A673 (cell line): ENCODE results near the gene SEMA4F. TPM values are rescaled to one million over a fixed set of nuclear protein-coding genes. Genes with fewer than 3 reads are reported as not detected.

Experiments
- BruUV-seq: library from RNA; stranded (reverse); fragments of 400-500 nt; replicated peaks from 2 replicates; lab custom pipeline; 2021; lab: Mats Ljungman, UMichigan
- CTCF ChIA-PET: fragments of 300-600 bp; sonication (Branson Sonifier 250); formaldehyde crosslinking; loops from one replicate; lab custom pipeline; 2022; ENCODE audit warnings: antibody characterized with exemption; lab: Charles Lee
- POLR2A ChIA-PET: fragments of 300-600 bp; sonication (Branson Sonifier 250); formaldehyde crosslinking; loops from one replicate; lab custom pipeline; 2022; ENCODE audit warnings: antibody characterized with exemption; ENCODE audit not compliant: low non-redundant PET; lab: Charles Lee
- DNase-seq: peaks from one replicate; pipeline ENCODE4 v3.0.0-alpha.2; 2015; ENCODE audit warnings: low spot score
- H3K27ac ChIP-seq: fragments of 200-600 bp; sonication (generic); 2 replicates; pipeline ENCODE4 v1.5.1; 2016; ENCODE audit warnings: mixed run types, low read depth, mild to moderate bottlenecking, mixed read lengths, antibody characterized with exemption, low read length; ENCODE audit not compliant: poor library complexity, severe bottlenecking
- H3K27me3 ChIP-seq: fragments of 200-600 bp; sonication (generic); replicated peaks from 2 replicates; pipeline ENCODE4 v1.6.1; 2017; ENCODE audit warnings: mixed run types, low read depth, mild to moderate bottlenecking, mixed read lengths, antibody characterized with exemption, low read length; ENCODE audit not compliant: insufficient read depth, poor library complexity
- H3K36me3 ChIP-seq: fragments of 200-600 bp; sonication (generic); 2 replicates; pipeline ENCODE4 v1.6.1; 2016; ENCODE audit warnings: mixed run types, mild to moderate bottlenecking, mixed read lengths, antibody characterized with exemption, low read length; ENCODE audit not compliant: insufficient read depth, poor library complexity, severe bottlenecking
- H3K4me1 ChIP-seq: fragments of 200-600 bp; sonication (generic); 2 replicates; pipeline ENCODE4 v1.6.1; 2017; ENCODE audit warnings: mixed run types, mild to moderate bottlenecking, mixed read lengths, antibody characterized with exemption, low read length; ENCODE audit not compliant: insufficient read depth, poor library complexity, severe bottlenecking
- H3K4me3 ChIP-seq: fragments of 200-600 bp; sonication (generic); 2 replicates; pipeline ENCODE4 v1.5.1; 2016; ENCODE audit warnings: low read depth, mixed run types, mild to moderate bottlenecking, mixed read lengths, low read length; ENCODE audit not compliant: poor library complexity, severe bottlenecking
- H3K9me3 ChIP-seq: fragments of 200-600 bp; sonication (generic); 2 replicates; pipeline ENCODE4 v1.6.1; 2016; ENCODE audit warnings: mixed run types, low read depth, mild to moderate bottlenecking, mixed read lengths, antibody characterized with exemption, low read length; ENCODE audit not compliant: poor library complexity, severe bottlenecking
- EZH2 ChIP-seq: fragments of 200-600 bp; sonication (generic); IDR thresholded peaks from 2 replicates; pipeline ENCODE4 v1.6.1; 2017; ENCODE audit warnings: borderline replicate concordance, low read depth, mild to moderate bottlenecking, mixed read lengths, antibody characterized with exemption, low read length; ENCODE audit not compliant: poor library complexity, severe bottlenecking
- intact Hi-C: fragments of 100-400 bp; cut with micrococcal nuclease; formaldehyde crosslinking; loops from one replicate; pipeline ENCODE4 v1.10.0; 2022; ENCODE audit not compliant: unreplicated experiment
- total RNA-seq: library from RNA; stranded (reverse); gene quantifications from 2 replicates; pipeline ENCODE4 v1.2.3, GENCODE V29; 2021
- TF ChIP-seq, protein P1 (sequence below): fragments of 300-800, 200-600 bp; sonication (generic); conservative IDR thresholded peaks from 2 replicates; pipeline ENCODE4 v1.5.1; 2017; ENCODE audit warnings: low read depth, mild to moderate bottlenecking, antibody characterized with exemption, low read length, moderate library complexity, mixed read lengths

SEMA4F gene
- total RNA-seq, 1 experiment from 2014 or later = 3.8 TPM

GRCh38 chr2:74693213-74693612 lies 39.2 kb downstream of the SEMA4F start:
- CTCF ChIA-PET = no interaction called here
- BruUV-seq = no TSS peak
- intact Hi-C loops = loop anchor here (10.0 kb wide), 1 partner anchor 712 kb away; no protein-coding TSS in a partner anchor

DNA sequence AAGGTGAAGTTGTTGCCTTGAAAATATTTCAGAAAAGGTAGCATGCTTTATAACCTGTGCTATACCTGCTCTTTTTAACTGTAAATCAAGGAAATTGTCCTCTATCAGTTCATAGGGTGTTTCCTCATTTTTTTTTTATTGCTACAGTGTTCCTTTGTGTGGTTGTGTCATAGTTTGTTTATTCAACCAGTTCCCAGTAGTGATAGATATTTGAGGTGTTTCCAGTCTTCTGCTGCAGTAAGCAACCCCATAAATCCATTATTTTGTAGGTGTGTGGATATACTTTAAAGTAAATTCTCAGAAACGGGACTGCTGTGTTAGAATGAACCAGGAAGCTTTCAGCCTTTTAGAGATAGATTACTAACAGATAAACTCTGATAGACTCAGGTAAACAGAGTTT lies 39.6 kb downstream of the SEMA4F start:
- no TSS peak for BruUV-seq
- ChIA-PET POLR2A (no interaction called here), CTCF (no interaction called here)
- H3K27ac ChIP-seq = no peak overlapping the region
- intact Hi-C loops = loop anchor here (10.0 kb wide), 1 partner anchor 711 kb away; no protein-coding TSS in a partner anchor
- H3K9me3 ChIP-seq = no peaks in the 10 kb centered on the region
- no peaks in the 10 kb centered on the region for H3K4me1 ChIP-seq
- TF ChIP-seq, protein P1, sequence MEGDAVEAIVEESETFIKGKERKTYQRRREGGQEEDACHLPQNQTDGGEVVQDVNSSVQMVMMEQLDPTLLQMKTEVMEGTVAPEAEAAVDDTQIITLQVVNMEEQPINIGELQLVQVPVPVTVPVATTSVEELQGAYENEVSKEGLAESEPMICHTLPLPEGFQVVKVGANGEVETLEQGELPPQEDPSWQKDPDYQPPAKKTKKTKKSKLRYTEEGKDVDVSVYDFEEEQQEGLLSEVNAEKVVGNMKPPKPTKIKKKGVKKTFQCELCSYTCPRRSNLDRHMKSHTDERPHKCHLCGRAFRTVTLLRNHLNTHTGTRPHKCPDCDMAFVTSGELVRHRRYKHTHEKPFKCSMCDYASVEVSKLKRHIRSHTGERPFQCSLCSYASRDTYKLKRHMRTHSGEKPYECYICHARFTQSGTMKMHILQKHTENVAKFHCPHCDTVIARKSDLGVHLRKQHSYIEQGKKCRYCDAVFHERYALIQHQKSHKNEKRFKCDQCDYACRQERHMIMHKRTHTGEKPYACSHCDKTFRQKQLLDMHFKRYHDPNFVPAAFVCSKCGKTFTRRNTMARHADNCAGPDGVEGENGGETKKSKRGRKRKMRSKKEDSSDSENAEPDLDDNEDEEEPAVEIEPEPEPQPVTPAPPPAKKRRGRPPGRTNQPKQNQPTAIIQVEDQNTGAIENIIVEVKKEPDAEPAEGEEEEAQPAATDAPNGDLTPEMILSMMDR = no peak
- TF ChIP-seq EZH2 = no peak
- DNase-seq = no peak
- no peak overlapping the region for H3K4me3 ChIP-seq
- H3K27me3 ChIP-seq = no peaks in the 10 kb centered on the region
- H3K36me3 ChIP-seq = no peaks in the 10 kb centered on the region

More at GRCh38 chr2:74693213-74693612, 39.2 kb downstream of the SEMA4F start:
- Histone ChIP-seq H3K36me3 (no peaks in the 10 kb centered on the region), H3K27ac (no peak overlapping the region), H3K27me3 (no peaks in the 10 kb centered on the region), H3K4me1 (no peaks in the 10 kb centered on the region), H3K4me3 (no peak overlapping the region), H3K9me3 (no peaks in the 10 kb centered on the region)
- DNase-seq = no peak
- POLR2A ChIA-PET = no interaction called here
- TF ChIP-seq, protein P1 = no peak
- no peak for TF ChIP-seq EZH2

DNA sequence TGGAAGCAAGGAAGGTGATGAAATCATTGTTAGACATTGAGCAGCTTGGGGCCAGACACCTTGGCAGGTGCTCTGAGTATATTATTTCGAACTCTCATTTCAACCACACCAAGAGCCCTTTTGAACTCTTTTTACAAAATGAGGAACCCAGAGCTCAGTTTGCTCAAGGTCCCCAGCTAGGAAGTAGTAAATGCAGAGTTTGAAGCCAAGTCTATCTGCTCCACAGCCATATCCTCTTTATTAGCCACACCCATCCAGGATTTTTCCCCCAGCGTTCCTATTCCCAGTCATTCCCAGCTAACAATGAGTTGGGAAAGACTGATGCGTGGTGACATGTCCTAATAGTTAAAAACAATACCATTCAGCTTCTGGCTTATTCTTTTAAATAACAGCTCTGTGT lies 40.2 kb downstream of the SEMA4F start:
- DNase-seq = no peak
- no peak overlapping the region for H3K4me3 ChIP-seq
- H3K36me3 ChIP-seq = no peaks in the 10 kb centered on the region
- BruUV-seq = no TSS peak
- intact Hi-C loops = loop anchor here (10.0 kb wide), 1 partner anchor 711 kb away; no protein-coding TSS in a partner anchor
- H3K4me1 ChIP-seq = no peaks in the 10 kb centered on the region
- no peak for TF ChIP-seq EZH2
- TF ChIP-seq, protein P1 = no peak
- ChIA-PET CTCF (no interaction called here), POLR2A (no interaction called here)
- H3K9me3 ChIP-seq = no peaks in the 10 kb centered on the region
- no peak overlapping the region for H3K27ac ChIP-seq
- H3K27me3 ChIP-seq = no peaks in the 10 kb centered on the region
